DMS79 (cell line): Measurements from ENCODE around the gene SMAD3.
"Not testable (repeated sequence)": the region's sequence is repeated elsewhere in the genome, so short reads cannot be mapped to it uniquely, and the experiment has no call there.

Source experiments
- DNase-seq: peaks from one replicate; lab custom pipeline; 2025; lab: John Stamatoyannopoulos, UW

Gene SMAD3

GRCh38 chr15:67065531-67066005 is at the start of gene SMAD3:
SMAD3 (plus strand) TSS chr15:67065602; CDS start chr15:67066155, 553 bp downstream.
- DNase-seq, result no peak

DNA sequence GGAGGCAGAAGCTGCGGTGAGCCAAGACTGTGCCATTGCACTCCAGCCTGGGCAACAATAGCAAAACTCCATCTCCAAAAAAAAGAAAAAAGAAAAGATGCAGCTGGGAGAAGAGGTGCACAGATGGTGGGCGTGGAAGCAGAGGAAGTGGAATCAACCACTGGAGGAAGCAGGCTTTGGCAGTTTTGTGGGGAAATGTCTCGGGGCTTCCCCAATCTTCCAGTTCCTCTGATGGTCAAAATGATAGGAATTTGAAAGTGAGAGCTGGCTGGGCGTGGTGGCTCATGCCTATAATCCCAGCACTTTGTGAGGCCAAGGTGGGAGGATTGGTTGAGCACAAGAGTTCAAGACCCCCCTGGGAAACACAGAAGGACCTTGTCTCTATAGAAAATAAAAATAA is 48.1 kb upstream of the SMAD3 start:
- no peak for DNase-seq

DNA sequence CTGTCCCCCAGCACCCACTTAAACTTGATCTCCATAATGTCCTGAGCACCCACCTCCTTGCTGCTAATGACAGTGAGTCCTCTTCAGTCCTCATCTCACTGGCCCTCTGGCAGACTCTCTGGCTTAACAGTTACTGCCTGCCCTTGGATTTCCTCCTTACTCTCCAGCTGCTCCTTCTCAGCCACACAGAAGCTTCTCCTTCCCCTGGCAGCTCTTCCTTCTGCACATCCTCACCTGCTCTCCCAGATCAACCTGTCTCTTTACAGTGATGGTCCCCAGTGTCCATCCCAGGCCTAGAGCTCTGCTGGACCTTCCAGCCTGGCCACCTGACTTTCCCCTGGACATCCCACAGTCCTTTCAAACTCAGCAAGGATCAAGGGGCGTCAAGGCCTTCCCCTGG is 47.4 kb upstream of the SMAD3 start:
- DNase-seq, result no peak

DNA sequence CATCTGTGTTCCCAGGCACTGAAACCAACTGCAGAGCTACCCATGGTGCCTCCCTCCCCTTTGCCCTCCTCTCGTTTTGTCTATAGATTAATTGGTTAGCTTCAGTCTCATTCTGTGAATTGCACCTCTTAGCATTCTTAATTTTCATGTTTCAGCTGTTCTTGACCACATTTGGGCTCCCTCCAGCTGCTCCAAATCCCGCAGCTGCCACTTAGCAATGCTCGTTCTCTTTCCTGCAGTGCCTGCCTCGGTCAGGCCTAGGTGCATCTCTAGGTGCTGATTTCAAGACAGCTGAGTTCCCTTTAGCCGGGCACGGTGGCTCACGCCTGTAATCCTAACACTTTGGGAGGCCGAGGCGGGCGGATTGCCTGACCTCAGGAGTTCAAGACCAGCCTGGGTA is 47.0 kb upstream of the SMAD3 start:
- DNase-seq, result no peak

GRCh38 chr15:67019069-67019468 is 46.3 kb upstream of the SMAD3 start:
- DNase-seq, result no peak

- DNase-seq, result no peak
Observed at GRCh38 chr15:67019884-67020520, 45.4 kb upstream of the SMAD3 start.

DNA sequence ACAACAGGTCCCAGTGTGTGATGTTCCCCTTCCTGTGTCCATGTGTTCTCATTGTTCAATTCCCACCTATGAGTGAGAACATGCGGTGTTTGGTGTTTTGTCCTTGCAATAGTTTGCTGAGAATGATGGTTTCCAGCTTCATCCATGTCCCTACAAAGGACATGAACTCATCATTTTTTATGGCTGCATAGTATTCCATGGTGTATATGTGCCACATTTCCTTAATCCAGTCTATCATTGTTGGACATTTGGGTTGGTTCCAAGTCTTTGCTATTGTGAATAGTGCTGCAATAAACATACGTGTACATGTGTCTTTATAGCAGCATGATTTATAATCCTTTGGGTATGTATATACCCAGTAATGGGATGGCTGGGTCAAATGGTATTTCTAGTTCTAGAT is 44.7 kb upstream of the SMAD3 start:
- not testable (repeated sequence) for DNase-seq

DNA sequence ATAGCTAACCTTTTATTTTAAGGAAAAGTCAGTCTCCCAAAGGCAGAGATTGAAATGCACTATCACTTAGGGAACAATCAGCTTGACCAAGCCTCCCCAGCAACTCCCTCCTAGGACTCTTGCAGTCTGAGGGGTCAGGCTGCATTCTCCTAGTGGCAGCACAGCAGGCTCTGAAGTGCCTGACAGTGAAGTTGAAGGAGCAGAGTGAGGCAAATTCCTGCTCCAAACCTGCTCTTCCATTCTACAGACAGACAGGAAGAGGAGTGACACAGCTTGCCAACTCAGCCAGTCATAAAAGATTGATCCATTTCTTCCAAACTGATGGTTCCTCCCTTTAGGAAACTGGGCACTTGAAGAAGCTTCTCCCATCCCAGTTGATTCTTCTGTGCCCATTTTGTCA is 43.9 kb upstream of the SMAD3 start:
- DNase-seq, result no peak

DNA sequence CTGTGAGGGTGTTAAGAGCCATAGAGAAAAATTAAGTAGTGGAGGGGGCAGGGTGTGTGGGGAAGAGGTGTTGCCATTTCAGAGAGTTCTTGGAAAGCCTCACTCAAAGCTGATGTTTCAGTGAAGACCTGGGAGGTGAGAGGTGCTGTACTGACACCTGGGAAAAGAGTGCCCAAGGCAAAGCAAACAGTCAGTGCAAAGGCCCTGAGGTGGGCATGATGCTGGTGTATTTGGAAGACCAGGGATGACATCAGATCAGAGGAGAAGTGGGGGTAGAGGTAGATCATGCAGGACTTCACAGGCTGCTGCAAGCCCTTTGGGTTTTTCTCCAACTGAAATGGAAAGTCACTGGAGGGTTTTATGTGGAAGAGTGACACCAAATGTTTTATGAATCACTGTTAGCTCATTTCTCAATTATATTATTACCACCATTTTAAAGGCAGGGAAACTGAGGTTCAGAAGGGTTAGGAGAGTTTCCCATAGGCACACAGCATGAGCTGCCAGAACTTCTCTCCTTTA is 42.8 kb upstream of the SMAD3 start:
- DNase-seq, result no peak

DNA sequence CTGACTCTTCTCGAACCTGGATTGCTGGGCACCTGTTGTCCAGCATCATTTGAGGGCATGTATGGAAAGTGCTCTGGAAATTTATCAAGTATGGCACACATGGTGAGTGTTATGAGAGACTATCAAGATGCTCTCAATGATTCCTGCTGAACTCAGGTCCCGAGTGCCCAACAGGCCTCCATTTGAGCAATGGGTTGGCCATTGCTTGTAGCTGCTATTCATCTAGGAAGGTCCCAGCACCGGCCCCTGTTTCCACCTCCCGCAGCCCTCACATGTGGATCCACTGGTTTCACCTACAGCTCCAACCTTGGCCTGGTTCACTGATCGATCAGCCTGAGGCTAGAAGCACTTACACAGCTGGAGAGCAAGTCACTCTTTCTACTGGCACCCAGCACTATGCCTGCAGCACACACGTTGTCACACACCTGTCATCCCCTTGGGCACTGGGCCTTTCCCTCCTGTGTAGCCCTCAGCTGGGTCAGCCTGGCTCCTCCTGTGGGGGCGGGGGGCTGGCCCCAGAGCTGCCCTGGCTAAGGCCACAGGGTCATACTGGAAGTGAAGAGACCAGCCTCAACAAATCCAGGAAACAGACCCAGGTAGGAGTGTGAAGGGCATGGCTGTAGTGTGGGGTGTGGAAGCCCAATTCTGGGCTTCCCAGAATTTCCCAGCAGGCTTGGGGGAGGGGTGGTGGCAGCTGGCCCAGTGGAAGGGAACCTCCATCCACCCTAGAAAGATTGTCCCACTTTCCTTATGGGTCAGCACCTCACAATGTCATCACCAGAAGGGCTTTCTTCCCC is 41.7 kb upstream of the SMAD3 start:
- DNase-seq, result no peak

DNA sequence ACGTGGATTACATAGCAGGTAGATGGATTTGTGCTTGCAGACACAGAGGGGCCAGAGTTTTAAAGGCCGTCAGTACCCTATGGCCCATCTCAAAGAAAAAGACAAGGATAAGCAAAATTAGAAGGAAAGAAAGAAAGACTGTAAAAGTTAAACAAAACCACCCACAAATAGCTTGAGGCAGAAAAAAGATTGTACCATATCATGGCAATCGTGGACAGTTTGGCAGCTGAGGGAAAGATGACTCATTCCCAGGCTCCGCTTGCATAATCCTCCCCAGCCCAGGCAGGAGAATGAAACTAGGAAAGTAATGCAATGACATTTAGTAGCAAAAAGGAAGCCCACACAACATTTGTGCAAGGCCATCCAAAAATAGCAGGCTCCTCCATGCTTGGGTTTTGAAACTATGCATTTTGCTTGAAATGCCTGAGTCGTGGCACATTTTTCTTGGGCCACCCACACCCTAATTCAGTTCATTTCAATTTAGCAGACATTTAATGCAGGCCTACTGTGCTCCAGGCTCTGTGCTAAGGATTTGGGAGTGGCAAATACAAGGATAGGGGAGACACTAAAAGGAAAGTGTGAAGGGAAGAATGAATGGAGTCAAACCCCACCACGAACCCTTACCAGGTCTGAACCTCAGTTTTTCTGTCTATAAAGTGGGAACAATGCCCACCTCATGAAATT is 40.9 kb upstream of the SMAD3 start:
- DNase-seq, result no peak

GRCh38 chr15:67024998-67025368 is 40.4 kb upstream of the SMAD3 start:
- DNase-seq, result no peak

- DNase-seq, result no peak
Observed at GRCh38 chr15:67025719-67026609, 39.4 kb upstream of the SMAD3 start.

DNA sequence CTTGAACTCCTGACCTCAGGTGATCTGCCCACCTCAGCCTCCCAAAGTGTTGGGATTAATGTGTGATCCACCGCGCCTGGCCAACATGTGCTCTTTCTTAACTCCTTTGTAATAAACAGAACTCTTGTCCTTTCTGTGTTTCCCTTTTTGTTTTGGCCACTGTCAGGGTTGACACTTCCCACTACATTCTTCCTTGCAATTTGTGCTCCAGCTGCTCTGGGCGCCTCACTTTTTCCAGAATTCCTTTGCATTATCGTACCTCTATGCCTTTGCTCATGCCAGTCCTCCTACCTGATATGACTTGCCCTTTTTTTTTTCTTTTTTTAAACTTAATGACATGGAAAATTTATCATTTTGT is 38.8 kb upstream of the SMAD3 start:
- DNase-seq, result no peak

DNA sequence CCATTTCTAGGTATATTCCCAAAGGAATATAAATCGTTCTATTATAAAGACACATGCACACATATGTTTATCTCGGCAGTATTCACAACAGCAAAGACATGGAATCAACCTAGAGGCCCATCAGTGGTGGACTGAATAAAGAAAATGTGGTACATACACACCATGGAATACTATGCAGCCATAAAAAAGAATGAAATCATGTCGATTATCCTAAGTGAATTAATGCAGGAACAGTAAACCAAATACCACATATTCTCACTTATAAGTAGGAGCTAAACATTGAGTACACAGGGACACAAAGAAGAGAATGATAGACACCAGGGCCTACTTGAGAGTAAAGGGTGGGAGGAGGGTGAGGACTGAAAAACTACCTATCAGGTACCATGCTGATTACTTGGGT is 37.0 kb upstream of the SMAD3 start:
- not testable (repeated sequence) for DNase-seq

- DNase-seq, result no peak
Observed at GRCh38 chr15:67030036-67030762, 35.2 kb upstream of the SMAD3 start.

- no peak for DNase-seq
Observed at GRCh38 chr15:67031331-67031730, 34.1 kb upstream of the SMAD3 start.

- DNase-seq, result no peak
Observed at GRCh38 chr15:67032608-67033007, 32.8 kb upstream of the SMAD3 start.

DNA sequence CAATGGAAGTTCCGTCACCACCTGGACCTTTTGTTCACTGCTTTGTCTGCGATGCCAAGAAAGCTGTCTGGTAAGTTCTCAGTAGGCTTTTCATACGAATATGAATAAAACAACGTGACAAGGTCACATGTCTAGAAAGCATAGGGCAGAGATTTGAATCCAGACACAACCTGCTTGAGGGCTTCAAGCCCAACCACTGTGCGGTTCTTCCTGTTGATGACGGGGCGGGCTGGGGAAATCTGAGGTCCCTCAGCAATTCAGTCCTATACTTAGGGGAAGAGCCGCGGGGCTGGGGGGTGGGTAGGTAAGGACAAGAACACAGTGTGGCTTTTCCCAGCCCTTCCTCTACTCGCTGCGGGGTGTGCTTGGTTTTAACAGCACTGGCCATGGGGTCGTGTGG is 32.4 kb upstream of the SMAD3 start:
- no peak for DNase-seq

DNA sequence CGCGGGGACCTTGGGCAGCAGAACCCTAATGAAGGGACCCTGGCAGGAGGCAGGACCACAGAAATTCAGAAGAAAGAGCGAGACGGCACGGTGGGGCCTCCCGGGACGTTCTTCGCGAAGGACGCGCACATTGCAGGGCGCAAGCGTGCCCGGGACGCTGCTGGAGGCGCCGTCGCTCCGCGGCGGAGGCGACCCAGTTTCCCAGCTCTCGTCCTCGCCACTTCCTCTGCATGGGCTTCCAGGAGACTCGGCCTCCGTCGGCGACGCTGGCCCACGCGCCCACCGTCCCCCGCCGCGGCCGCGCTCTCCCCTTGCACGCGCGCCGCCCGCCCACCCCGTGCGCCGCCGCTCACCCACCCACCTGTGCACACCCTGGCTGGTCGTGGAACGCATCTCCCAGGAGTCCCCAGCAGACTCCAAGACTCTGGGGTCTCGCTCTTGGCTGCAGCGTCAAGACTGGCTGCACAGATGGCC is 31.8 kb upstream of the SMAD3 start:
- DNase-seq, result no peak

DNA sequence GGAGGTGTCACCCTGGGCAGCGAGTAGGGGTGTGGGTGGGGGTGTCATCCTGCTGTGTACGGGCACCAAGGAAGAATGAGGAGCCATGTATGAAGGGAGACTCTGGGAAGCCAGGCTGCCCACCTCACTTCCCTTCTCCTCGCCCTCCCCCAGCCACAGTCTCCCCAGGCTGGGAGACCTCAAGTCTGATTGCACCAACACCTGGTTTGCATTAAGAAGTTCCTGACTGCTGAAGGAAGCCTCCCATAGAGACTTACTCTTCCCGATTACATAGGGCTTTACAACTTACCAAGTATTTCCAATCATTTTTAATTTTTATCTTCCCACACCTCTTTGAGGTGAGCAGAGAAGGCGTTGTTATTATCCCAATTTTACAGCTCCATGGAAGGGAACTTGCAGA is 29.5 kb upstream of the SMAD3 start:
- DNase-seq, result no peak
